ENCODE data around the gene GAPDHS.

GRCh38 chr19:35490364-35490763 lies 42.9 kb upstream of the GAPDHS start, which contains the start of gene KRTDAP:
- TF ChIP-seq, protein P1, sequence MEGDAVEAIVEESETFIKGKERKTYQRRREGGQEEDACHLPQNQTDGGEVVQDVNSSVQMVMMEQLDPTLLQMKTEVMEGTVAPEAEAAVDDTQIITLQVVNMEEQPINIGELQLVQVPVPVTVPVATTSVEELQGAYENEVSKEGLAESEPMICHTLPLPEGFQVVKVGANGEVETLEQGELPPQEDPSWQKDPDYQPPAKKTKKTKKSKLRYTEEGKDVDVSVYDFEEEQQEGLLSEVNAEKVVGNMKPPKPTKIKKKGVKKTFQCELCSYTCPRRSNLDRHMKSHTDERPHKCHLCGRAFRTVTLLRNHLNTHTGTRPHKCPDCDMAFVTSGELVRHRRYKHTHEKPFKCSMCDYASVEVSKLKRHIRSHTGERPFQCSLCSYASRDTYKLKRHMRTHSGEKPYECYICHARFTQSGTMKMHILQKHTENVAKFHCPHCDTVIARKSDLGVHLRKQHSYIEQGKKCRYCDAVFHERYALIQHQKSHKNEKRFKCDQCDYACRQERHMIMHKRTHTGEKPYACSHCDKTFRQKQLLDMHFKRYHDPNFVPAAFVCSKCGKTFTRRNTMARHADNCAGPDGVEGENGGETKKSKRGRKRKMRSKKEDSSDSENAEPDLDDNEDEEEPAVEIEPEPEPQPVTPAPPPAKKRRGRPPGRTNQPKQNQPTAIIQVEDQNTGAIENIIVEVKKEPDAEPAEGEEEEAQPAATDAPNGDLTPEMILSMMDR (conservative IDR thresholded peaks at IDR 0.05) = no peak
- no peak for TF ChIP-seq ZFX (IDR thresholded peaks at IDR 0.05)
